WTC11 (cell line): Measurements from ENCODE around the gene RAB23. TPM values are rescaled to one million over a fixed set of nuclear protein-coding genes. Genes with fewer than 3 reads are reported as not detected.

Experiments
- ATAC-seq: fragments of 200-7000 bp; cut with Tn5 transposase; 2 replicates; pipeline ENCODE4 v1.10.0; 2021; ENCODE audit warnings: mild to moderate bottlenecking, moderate library complexity
- CTCF ChIA-PET: fragments of 300-600 bp; sonication (Branson Sonifier 250); formaldehyde crosslinking; loops from one replicate; lab custom pipeline; 2021; ENCODE audit warnings: antibody characterized with exemption; lab: Charles Lee
- POLR2A ChIA-PET: fragments of 350-600 bp; sonication (Branson Sonifier 250); formaldehyde crosslinking; loops from one replicate; lab custom pipeline; 2021; ENCODE audit warnings: antibody characterized with exemption; lab: Charles Lee
- DNase-seq: peaks from one replicate; pipeline ENCODE4 v3.0.0; 2021; ENCODE audit warnings: low spot score
- H3K27ac Mint-ChIP-seq: 2 replicates; pipeline ENCODE4 v1.8.0; 2021; ENCODE audit warnings: mixed read lengths
- H3K27me3 Mint-ChIP-seq: 2 replicates; pipeline ENCODE4 v1.8.0; 2021; ENCODE audit warnings: low read depth, mild to moderate bottlenecking, moderate library complexity, mixed read lengths
- H3K36me3 Mint-ChIP-seq: 2 replicates; pipeline ENCODE4 v1.8.0; 2021; ENCODE audit warnings: mixed read lengths
- H3K4me1 Mint-ChIP-seq: 2 replicates; pipeline ENCODE4 v1.8.0; 2022; ENCODE audit warnings: mixed read lengths
- H3K4me3 Mint-ChIP-seq: 2 replicates; pipeline ENCODE4 v1.8.0; 2021; ENCODE audit warnings: mild to moderate bottlenecking, moderate library complexity, mixed read lengths
- H3K9me3 Mint-ChIP-seq: 2 replicates; pipeline ENCODE4 v1.8.0; 2021; ENCODE audit warnings: mixed read lengths
- CBFB ChIP-seq: sonication (generic); formaldehyde crosslinking; IDR thresholded peaks from 2 replicates; pipeline ENCODE4 v1.8.1; 2022; ENCODE audit warnings: mild to moderate bottlenecking, low read depth, missing genetic modification reagents
- ESRRA ChIP-seq: sonication (generic); formaldehyde crosslinking; IDR thresholded peaks from 2 replicates; pipeline ENCODE4 v1.8.1; 2022; ENCODE audit warnings: mild to moderate bottlenecking, missing genetic modification reagents, borderline replicate concordance
- ETV6 ChIP-seq: sonication (generic); formaldehyde crosslinking; IDR thresholded peaks from 2 replicates; pipeline ENCODE4 v1.8.1; 2022; ENCODE audit warnings: mild to moderate bottlenecking, missing genetic modification reagents
- GTF2I ChIP-seq: fragments of 250-450 bp; sonication (Bioruptor Pico); conservative IDR thresholded peaks from 2 replicates; pipeline ENCODE4 v1.4.0; 2021; ENCODE audit warnings: mild to moderate bottlenecking
- KAT7 ChIP-seq: sonication (generic); formaldehyde crosslinking; IDR thresholded peaks from 2 replicates; pipeline ENCODE4 v1.8.1; 2023; ENCODE audit warnings: missing genetic modification reagents, mild to moderate bottlenecking, borderline replicate concordance
- MYBL2 ChIP-seq: sonication (generic); formaldehyde crosslinking; IDR thresholded peaks from 2 replicates; pipeline ENCODE4 v1.8.1; 2023; ENCODE audit warnings: mild to moderate bottlenecking, moderate library complexity, missing genetic modification reagents
- NR2C2 ChIP-seq: sonication (generic); formaldehyde crosslinking; IDR thresholded peaks from 2 replicates; pipeline ENCODE4 v1.8.0; 2022; ENCODE audit warnings: mild to moderate bottlenecking, missing genetic modification reagents
- PRRX2 ChIP-seq: fragments of 250-450 bp; sonication (Bioruptor Pico); IDR thresholded peaks from 2 replicates; pipeline ENCODE4 v1.8.0; 2021; ENCODE audit warnings: mild to moderate bottlenecking
- ZNF263 ChIP-seq: sonication (generic); formaldehyde crosslinking; IDR thresholded peaks from 2 replicates; pipeline ENCODE4 v1.8.1; 2022; ENCODE audit warnings: low read depth, mild to moderate bottlenecking, moderate library complexity, missing genetic modification reagents
- ZNF317 ChIP-seq: sonication (generic); formaldehyde crosslinking; IDR thresholded peaks from 2 replicates; pipeline ENCODE4 v1.8.1; 2023; ENCODE audit warnings: low read depth, mild to moderate bottlenecking, moderate library complexity, missing genetic modification reagents, borderline replicate concordance
- total RNA-seq: library from RNA; stranded (reverse); gene quantifications from 3 replicates; pipeline ENCODE4 v1.2.3, GENCODE V29; 2021
- TF ChIP-seq, protein P1 (sequence below): fragments of 250-450 bp; sonication (Bioruptor Pico); IDR thresholded peaks from 2 replicates; pipeline ENCODE4 v1.9.0; 2021; ENCODE audit warnings: mild to moderate bottlenecking, borderline replicate concordance
- TF ChIP-seq, protein P2 (sequence below): sonication (generic); formaldehyde crosslinking; IDR thresholded peaks from 2 replicates; pipeline ENCODE4 v1.8.1; 2022; ENCODE audit warnings: low read depth, mild to moderate bottlenecking, moderate library complexity, missing genetic modification reagents, borderline replicate concordance
- TF ChIP-seq, protein P3 (sequence below): sonication (generic); formaldehyde crosslinking; IDR thresholded peaks from 2 replicates; pipeline ENCODE4 v1.8.1; 2023; ENCODE audit warnings: mild to moderate bottlenecking, missing genetic modification reagents
- TF ChIP-seq, protein P4 (sequence below): sonication (generic); formaldehyde crosslinking; IDR thresholded peaks from 2 replicates; pipeline ENCODE4 v1.8.1; 2023; ENCODE audit warnings: mild to moderate bottlenecking, missing genetic modification reagents, moderate library complexity
- TF ChIP-seq, protein P5 (sequence below): sonication (generic); formaldehyde crosslinking; IDR thresholded peaks from 2 replicates; pipeline ENCODE4 v1.8.1; 2022; ENCODE audit warnings: low read depth, missing genetic modification reagents, borderline replicate concordance
- TF ChIP-seq, protein P6 (sequence below): fragments of 250-450 bp; sonication (Bioruptor Pico); conservative IDR thresholded peaks from 2 replicates; pipeline ENCODE4 v1.9.0; 2021; ENCODE audit warnings: mild to moderate bottlenecking
- TF ChIP-seq, protein P7 (sequence below): sonication (generic); formaldehyde crosslinking; IDR thresholded peaks from 2 replicates; pipeline ENCODE4 v1.8.1; 2023; ENCODE audit warnings: mild to moderate bottlenecking, missing genetic modification reagents, moderate library complexity
- TF ChIP-seq, protein P8 (sequence below): fragments of 200-600 bp; IDR thresholded peaks from 2 replicates; pipeline ENCODE4 v1.8.0; 2022; ENCODE audit warnings: antibody characterized with exemption

The RAB23 gene
- total RNA-seq, 1 experiment from 2014 or later = 11.3 TPM

DNA sequence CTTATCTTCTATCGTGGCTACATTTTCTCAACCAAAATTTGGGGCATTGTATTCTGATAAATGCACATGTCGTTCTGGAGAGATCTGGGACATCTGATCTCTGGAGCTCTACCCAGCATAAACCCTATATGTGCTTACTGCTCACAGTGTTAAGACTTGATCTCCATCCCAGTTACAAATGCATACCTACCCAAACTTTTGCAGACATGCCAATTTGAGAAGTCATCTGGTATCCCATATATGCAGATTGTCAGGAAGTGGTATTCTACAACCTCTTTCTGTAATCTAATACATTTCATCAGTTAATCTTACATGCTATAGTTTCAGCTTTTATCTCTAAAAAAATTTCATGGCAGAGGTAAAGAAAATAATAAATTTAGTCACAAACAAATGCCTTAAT lies 38.8 kb downstream of the RAB23 start:
- POLR2A ChIA-PET = interaction anchor here (0.8 kb wide), 1 partner anchor 39 kb away, joined by 3 read pairs; the partner anchor contains the start of gene RAB23

More for the DNA sequence above, 38.8 kb downstream of the RAB23 start:
- H3K9me3 Mint-ChIP-seq = no peaks in the 10 kb centered on the region
- no peak for ATAC-seq
- H3K27me3 Mint-ChIP-seq = no peaks in the 10 kb centered on the region
- no peak for DNase-seq
- H3K36me3 Mint-ChIP-seq = peaks cover 17% of the 10 kb centered on the region
- H3K4me3 Mint-ChIP-seq = no peak overlapping the region
- no peak for TF ChIP-seq GTF2I (CRISPR knock-in tag)
- TF ChIP-seq, protein P1, sequence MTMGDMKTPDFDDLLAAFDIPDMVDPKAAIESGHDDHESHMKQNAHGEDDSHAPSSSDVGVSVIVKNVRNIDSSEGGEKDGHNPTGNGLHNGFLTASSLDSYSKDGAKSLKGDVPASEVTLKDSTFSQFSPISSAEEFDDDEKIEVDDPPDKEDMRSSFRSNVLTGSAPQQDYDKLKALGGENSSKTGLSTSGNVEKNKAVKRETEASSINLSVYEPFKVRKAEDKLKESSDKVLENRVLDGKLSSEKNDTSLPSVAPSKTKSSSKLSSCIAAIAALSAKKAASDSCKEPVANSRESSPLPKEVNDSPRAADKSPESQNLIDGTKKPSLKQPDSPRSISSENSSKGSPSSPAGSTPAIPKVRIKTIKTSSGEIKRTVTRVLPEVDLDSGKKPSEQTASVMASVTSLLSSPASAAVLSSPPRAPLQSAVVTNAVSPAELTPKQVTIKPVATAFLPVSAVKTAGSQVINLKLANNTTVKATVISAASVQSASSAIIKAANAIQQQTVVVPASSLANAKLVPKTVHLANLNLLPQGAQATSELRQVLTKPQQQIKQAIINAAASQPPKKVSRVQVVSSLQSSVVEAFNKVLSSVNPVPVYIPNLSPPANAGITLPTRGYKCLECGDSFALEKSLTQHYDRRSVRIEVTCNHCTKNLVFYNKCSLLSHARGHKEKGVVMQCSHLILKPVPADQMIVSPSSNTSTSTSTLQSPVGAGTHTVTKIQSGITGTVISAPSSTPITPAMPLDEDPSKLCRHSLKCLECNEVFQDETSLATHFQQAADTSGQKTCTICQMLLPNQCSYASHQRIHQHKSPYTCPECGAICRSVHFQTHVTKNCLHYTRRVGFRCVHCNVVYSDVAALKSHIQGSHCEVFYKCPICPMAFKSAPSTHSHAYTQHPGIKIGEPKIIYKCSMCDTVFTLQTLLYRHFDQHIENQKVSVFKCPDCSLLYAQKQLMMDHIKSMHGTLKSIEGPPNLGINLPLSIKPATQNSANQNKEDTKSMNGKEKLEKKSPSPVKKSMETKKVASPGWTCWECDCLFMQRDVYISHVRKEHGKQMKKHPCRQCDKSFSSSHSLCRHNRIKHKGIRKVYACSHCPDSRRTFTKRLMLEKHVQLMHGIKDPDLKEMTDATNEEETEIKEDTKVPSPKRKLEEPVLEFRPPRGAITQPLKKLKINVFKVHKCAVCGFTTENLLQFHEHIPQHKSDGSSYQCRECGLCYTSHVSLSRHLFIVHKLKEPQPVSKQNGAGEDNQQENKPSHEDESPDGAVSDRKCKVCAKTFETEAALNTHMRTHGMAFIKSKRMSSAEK (CRISPR knock-in tag) = no peak
- no peak for TF ChIP-seq MYBL2 (CRISPR knock-in tag)
- TF ChIP-seq, protein P2, sequence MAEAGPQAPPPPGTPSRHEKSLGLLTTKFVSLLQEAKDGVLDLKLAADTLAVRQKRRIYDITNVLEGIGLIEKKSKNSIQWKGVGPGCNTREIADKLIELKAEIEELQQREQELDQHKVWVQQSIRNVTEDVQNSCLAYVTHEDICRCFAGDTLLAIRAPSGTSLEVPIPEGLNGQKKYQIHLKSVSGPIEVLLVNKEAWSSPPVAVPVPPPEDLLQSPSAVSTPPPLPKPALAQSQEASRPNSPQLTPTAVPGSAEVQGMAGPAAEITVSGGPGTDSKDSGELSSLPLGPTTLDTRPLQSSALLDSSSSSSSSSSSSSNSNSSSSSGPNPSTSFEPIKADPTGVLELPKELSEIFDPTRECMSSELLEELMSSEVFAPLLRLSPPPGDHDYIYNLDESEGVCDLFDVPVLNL (CRISPR knock-in tag) = no peak
- TF ChIP-seq ESRRA = no peak
- TF ChIP-seq, protein P3, sequence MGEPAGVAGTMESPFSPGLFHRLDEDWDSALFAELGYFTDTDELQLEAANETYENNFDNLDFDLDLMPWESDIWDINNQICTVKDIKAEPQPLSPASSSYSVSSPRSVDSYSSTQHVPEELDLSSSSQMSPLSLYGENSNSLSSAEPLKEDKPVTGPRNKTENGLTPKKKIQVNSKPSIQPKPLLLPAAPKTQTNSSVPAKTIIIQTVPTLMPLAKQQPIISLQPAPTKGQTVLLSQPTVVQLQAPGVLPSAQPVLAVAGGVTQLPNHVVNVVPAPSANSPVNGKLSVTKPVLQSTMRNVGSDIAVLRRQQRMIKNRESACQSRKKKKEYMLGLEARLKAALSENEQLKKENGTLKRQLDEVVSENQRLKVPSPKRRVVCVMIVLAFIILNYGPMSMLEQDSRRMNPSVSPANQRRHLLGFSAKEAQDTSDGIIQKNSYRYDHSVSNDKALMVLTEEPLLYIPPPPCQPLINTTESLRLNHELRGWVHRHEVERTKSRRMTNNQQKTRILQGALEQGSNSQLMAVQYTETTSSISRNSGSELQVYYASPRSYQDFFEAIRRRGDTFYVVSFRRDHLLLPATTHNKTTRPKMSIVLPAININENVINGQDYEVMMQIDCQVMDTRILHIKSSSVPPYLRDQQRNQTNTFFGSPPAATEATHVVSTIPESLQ = no peak
- TF ChIP-seq ZNF263 (CRISPR knock-in tag) = no peak
- TF ChIP-seq, protein P4, sequence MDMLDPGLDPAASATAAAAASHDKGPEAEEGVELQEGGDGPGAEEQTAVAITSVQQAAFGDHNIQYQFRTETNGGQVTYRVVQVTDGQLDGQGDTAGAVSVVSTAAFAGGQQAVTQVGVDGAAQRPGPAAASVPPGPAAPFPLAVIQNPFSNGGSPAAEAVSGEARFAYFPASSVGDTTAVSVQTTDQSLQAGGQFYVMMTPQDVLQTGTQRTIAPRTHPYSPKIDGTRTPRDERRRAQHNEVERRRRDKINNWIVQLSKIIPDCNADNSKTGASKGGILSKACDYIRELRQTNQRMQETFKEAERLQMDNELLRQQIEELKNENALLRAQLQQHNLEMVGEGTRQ = no peak
- TF ChIP-seq, protein P5, sequence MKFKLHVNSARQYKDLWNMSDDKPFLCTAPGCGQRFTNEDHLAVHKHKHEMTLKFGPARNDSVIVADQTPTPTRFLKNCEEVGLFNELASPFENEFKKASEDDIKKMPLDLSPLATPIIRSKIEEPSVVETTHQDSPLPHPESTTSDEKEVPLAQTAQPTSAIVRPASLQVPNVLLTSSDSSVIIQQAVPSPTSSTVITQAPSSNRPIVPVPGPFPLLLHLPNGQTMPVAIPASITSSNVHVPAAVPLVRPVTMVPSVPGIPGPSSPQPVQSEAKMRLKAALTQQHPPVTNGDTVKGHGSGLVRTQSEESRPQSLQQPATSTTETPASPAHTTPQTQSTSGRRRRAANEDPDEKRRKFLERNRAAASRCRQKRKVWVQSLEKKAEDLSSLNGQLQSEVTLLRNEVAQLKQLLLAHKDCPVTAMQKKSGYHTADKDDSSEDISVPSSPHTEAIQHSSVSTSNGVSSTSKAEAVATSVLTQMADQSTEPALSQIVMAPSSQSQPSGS = no peak
- no peak for TF ChIP-seq CBFB (CRISPR knock-in tag)
- TF ChIP-seq, protein P6, sequence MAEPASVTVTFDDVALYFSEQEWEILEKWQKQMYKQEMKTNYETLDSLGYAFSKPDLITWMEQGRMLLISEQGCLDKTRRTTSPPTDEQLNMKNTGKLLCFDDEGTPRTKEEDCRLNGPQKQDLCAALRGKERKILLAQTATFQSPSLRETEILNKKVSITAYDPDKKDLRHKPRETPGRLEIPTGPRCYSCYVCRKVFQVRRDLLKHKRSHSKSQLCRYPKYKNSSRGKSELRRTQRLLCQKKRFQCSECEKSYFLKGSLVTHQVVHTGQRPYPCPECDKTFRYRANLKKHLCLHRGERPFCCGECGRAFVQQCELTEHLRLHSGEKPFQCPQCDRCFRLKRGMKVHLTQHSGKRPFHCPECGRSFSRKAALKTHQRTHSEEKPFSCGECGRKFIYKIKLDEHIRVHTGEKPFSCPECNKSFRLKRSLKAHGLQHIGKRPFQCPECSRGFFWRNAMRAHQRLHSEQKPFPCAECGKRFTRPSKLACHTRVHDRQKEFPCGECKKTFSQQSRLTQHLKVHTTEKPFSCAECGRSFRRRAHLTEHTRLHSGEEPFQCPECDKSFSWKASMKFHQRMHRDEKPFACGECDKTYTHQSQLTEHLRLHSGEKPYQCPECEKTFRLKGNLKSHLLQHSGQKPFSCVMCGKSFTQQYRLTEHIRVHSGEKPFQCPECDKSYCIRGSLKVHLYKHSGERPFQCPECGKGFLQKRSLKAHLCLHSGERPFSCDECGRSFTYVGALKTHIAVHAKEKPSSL = no peak
- TF ChIP-seq, protein P7, sequence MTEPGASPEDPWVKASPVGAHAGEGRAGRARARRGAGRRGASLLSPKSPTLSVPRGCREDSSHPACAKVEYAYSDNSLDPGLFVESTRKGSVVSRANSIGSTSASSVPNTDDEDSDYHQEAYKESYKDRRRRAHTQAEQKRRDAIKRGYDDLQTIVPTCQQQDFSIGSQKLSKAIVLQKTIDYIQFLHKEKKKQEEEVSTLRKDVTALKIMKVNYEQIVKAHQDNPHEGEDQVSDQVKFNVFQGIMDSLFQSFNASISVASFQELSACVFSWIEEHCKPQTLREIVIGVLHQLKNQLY (CRISPR knock-in tag) = no peak
- no peak for TF ChIP-seq NR2C2
- no peak for TF ChIP-seq PRRX2 (CRISPR knock-in tag)
- no peak for TF ChIP-seq ETV6 (CRISPR knock-in tag)
- TF ChIP-seq ZNF317 (CRISPR knock-in tag) = no peak
- TF ChIP-seq, protein P8, sequence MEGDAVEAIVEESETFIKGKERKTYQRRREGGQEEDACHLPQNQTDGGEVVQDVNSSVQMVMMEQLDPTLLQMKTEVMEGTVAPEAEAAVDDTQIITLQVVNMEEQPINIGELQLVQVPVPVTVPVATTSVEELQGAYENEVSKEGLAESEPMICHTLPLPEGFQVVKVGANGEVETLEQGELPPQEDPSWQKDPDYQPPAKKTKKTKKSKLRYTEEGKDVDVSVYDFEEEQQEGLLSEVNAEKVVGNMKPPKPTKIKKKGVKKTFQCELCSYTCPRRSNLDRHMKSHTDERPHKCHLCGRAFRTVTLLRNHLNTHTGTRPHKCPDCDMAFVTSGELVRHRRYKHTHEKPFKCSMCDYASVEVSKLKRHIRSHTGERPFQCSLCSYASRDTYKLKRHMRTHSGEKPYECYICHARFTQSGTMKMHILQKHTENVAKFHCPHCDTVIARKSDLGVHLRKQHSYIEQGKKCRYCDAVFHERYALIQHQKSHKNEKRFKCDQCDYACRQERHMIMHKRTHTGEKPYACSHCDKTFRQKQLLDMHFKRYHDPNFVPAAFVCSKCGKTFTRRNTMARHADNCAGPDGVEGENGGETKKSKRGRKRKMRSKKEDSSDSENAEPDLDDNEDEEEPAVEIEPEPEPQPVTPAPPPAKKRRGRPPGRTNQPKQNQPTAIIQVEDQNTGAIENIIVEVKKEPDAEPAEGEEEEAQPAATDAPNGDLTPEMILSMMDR = no peak
- TF ChIP-seq KAT7 (CRISPR knock-in tag) = no peak
- CTCF ChIA-PET = no interaction called here
- peaks cover under 1% of the 10 kb centered on the region; the same call in 1 of the 2 replicates for H3K4me1 Mint-ChIP-seq
- H3K27ac Mint-ChIP-seq = no peak overlapping the region
